GM18873 (cell line): ENCODE results near the gene NOD2.

ENCODE experiments used
- ATAC-seq: cut with Tn5 transposase; IDR thresholded peaks from one replicate; pipeline ENCODE4 v1.9.1; 2021; ENCODE audit warnings: mild to moderate bottlenecking, moderate library complexity, moderate number of reproducible peaks; ENCODE audit not compliant: unreplicated experiment, low FRiP score

Gene NOD2

GRCh38 chr16:50778284-50779163 lies 85.1 kb downstream of the NOD2 start:
- ATAC-seq: no peak

GRCh38 chr16:50781043-50781442 lies 87.6 kb downstream of the NOD2 start:
- ATAC-seq: no peak

- ATAC-seq: no peak
Measured at GRCh38 chr16:50781518-50781917, 88.1 kb downstream of the NOD2 start.
